Epidermal melanocyte (primary cell): ENCODE results near the gene ZNF544.
"Not testable (repeated sequence)": the region's sequence is repeated elsewhere in the genome, so short reads cannot be mapped to it uniquely, and the experiment has no call there.

Experiments
- DNase-seq: peaks from one replicate; pipeline ENCODE4 v3.0.0; 2011; ENCODE audit warnings: low spot score; ENCODE audit not compliant: insufficient read length

Gene ZNF544

GRCh38 chr19:58252102-58252685 lies 23.5 kb downstream of the ZNF544 start:
- DNase-seq, result no peak

DNA sequence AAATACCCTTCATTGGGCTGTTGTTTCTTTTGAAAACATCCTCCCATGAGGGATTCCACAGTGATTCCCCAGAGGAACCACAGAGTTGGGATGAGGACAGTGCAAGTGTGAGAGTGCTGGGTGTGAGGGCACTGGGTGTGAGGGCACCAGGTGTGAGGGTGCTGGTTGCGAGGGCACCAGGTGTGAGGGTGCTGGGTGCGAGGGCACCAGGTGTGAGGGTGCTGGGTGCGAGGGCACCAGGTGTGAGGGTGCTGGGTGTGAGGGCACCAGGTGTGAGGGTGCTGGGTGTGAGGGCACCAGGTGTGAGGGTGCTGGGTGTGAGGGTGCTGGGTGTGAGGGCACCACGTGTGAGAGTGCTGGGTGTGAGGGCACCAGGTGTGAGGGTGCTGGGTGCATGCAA lies 29.5 kb downstream of the ZNF544 start:
- not testable (repeated sequence) for DNase-seq

DNA sequence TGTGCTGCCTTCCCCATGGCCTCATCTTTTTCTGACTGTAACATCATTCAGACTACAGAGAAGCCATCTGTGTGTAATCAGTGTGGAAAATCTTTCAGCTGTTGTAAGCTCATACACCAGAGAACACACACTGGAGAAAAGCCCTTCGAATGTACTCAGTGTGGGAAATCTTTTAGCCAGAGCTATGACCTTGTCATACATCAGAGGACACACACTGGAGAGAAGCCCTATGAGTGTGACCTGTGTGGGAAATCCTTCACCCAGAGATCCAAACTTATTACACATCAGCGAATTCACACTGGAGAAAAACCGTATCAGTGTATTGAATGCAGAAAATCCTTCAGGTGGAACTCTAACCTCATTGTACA lies 32.9 kb downstream of the ZNF544 start:
- DNase-seq, result no peak

DNA sequence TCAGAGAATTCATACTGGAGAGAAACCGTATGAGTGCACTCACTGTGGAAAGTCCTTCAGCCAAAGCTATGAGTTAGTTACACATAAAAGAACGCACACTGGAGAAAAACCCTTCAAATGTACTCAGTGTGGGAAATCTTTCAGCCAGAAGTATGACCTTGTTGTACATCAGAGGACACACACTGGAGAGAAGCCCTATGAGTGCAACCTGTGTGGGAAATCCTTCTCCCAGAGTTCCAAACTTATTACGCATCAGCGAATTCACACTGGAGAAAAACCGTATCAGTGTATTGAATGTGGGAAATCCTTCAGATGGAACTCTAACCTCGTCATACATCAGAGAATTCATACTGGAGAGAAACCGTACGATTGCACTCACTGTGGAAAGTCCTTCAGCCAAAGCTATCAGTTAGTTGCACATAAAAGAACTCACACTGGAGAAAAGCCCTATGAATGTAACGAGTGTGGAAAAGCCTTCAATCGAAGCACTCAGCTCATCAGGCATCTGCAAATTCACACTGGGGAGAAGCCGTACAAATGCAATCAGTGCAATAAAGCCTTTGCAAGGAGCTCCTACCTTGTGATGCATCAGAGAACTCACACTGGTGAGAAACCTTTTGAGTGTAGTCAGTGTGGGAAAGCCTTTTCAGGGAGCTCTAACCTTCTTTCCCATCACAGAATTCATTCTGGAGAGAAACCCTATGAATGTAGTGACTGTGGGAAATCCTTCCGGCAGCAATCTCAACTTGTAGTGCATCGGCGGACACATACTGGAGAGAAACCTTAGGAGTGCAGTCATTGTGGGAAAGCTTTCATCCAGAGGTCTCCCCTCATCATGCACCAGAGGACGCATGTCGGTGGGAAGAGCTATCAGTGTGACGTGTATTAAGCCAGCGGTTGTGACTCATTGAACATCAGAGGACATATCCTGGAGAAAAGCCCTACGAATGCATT lies 33.5 kb downstream of the ZNF544 start:
- no peak for DNase-seq

DNA sequence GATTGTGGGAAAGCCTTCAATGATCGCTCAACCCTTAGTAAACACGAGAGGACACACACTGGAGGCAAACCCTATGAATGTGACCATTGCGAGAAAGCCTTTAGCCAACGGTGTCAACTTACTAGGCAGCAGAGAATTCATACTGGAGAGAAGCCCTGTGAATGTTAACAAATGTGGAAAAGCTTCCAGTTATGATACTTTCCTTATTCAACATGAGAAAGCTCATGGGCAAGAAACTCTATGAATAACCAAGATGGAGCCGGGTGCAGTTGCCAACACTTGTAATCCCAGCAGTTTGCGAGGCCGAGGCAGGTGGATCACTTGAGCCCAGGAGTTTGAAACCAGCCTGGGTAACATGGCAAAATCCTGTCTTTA lies 34.2 kb downstream of the ZNF544 start:
- no peak for DNase-seq

DNA sequence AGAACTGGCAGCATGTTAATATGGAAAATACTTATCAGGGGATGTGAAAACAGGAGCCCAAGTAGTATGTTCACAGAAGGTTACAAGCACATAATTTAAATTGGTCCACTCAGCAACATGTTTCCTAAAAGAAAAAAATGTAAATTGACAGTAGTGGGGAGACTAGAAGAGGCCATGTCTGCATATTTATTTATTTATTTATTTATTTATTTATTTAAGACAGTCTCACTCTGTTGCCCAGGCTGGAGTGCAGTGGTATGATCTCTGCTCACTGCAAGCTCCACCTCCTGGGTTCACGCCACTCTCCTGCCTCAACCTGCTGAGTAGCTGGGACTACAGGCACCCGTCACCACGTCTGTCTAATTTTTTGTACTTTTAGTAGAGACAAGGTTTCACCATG lies 36.4 kb downstream of the ZNF544 start:
- no peak for DNase-seq

DNA sequence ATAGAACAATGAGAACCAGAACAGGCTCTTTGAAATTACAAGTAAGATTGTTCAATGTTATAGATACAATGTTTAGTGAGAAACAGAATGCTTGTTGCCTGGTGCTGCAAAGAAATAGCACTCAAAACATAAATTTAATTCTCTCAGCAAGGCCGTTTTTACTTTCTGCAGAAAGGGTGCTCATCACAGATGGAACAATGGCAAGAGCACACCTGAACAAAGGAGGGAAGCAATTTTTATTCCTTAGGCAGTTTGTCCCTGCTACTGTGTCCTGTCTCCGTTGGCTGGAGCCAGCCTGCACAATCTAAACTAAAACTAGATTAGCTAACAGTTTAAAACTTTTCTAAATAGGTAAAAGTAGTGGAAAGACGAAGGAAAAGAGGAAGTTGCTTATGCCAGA lies 39.6 kb downstream of the ZNF544 start:
- no peak for DNase-seq

- DNase-seq, result no peak
Measured at GRCh38 chr19:58274771-58275201, 46.1 kb downstream of the ZNF544 start.

DNA sequence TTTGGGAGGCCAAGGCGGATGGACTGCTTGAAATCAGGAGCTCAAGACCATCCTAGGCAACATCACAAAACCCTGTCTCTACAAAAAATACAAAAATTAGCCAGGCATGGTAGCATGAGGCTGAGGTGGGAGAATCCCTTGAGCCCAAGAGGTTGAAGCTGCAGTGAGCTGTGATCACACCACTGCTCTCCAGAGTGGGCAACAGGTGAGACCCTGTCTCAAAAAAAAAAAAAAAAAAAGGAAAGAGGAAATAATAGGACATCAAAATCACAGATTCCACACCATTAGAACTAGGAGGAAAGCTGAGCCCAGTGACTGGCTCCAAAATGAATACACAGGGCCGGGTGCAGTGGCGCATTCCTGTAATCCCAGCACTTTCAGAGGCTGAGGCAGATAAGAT lies 46.9 kb downstream of the ZNF544 start:
- no peak for DNase-seq

DNA sequence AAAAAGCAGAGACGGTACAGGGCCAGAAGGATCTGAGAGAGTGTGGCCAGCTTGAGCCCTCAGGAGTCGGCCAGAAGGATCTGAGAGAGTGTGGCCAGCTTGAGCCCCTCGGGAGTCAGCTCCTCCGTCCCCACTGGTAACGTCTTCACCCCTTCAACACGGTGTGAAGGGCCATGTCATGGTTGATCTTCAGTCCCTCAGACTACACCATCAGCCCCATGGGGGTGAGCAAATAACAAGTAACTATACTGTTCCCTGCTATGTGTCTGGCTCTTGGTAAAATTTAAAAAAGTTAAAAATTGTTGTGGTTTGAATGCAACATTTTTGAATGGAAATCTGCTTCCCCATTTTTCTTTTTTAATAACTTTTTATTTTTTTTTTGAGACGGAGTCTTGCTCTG lies 48.5 kb downstream of the ZNF544 start:
- DNase-seq, result no peak

GRCh38 chr19:58277748-58278540 lies 49.2 kb downstream of the ZNF544 start:
- no peak for DNase-seq

DNA sequence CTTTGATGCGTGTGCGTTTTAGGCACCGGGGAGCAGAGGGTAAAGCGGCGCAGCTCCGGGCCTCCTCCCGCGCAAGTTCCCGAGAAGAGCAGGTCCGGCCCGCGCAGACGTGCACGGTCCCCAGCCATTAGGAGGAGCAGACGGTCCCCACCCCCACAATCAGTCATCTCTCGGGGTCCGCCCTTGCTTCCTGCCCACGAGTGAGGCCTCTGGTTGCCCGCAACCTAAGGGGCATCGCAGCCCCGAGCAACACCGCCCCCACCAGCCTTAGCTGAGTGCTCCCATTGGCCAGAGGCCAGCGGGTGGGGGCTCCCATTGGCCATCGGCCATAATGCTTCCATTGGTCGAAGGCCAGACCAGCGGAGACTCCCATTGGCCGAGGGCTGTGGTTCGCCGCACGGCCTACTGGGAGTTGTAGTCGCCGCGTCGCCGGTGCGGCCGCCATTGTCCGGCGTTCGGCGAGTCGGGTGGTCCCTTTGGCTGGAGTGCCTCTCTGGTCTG lies 49.9 kb downstream of the ZNF544 start, which contains the start of gene ZNF8:
Gene ZNF8, plus strand, starts transcription at position 415 of the 501 bp plus-strand sequence. CDS start 127 bp downstream, outside the sequence.
- DNase-seq, result peak; percentile 99

- no peak for DNase-seq
Measured at GRCh38 chr19:58279042-58279924, 50.6 kb downstream of the ZNF544 start.

GRCh38 chr19:58279925-58280316 lies 51.2 kb downstream of the ZNF544 start:
- DNase-seq, result no peak

DNA sequence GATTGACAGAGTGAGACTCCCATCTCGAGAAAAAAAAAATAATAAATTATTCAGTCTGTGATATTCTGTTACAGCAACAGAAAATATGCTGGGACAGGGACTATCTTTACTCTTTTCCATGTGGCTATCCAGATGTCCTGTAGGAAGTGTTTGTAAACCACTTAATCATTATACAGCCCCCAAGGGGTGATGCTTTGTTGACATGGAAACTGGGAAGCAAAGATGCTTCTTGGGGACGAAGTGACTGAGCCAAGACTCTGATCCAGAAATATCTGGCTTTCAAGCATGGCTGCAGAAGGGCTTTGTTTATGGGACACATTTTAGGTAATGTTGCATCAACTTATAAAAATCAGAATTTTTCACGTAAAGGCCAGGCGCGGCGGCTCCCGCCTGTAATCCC lies 55.5 kb downstream of the ZNF544 start:
- DNase-seq, result no peak

DNA sequence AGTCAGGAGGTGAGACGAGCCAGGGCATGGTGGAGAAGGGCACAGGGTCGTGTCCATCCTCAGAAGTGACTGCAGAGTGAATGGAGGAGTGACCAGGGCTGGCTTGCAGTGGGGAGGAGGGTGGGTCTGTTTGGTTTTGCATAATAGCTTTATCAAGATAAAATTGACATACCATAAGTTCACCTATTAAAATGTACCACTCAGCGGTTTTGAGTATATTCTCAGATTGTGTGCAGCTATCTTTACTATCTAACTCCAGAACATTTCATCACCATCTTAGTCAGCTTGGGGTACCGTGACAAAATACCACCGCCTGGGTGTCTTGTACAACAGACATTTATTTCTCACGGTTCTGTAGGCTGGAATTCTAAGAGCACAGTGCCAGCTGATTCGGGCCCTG lies 63.2 kb downstream of the ZNF544 start:
- no peak for DNase-seq

DNA sequence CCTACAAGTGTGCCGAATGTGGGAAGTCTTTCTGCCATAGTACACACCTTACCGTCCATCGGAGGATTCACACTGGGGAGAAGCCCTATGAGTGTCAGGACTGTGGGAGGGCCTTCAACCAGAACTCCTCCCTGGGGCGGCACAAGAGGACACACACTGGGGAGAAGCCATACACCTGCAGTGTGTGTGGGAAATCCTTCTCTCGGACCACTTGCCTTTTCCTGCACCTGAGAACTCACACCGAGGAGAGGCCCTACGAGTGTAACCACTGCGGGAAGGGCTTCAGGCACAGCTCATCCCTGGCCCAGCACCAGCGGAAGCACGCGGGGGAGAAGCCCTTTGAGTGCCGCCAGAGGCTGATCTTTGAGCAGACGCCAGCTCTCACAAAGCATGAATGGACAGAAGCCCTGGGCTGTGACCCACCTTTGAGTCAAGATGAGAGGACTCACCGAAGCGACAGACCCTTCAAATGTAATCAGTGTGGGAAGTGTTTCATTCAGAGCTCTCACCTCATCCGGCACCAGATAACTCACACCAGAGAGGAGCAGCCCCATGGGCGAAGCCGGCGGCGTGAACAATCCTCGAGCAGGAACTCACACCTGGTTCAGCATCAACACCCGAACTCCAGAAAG lies 66.1 kb downstream of the ZNF544 start:
- DNase-seq, result no peak

DNA sequence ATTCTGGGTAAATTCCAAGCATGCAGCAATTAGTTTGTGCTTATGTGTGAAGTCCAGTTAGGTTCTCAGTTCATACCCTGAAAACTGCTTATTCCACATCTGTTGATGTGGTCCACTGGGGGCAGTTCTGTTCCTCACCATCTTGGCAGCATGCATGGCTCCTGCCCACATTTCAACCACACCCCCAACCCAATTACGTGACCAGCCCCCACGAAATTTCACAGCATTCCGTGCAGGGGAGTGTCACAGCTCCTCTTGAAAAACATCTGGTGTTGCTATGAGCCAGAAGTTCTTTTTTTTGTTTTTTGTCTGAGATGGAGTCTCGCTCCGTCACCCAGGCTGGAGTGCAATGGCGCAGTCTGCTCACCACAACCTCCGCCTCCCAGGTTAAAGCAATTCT lies 67.4 kb downstream of the ZNF544 start:
- no peak for DNase-seq

DNA sequence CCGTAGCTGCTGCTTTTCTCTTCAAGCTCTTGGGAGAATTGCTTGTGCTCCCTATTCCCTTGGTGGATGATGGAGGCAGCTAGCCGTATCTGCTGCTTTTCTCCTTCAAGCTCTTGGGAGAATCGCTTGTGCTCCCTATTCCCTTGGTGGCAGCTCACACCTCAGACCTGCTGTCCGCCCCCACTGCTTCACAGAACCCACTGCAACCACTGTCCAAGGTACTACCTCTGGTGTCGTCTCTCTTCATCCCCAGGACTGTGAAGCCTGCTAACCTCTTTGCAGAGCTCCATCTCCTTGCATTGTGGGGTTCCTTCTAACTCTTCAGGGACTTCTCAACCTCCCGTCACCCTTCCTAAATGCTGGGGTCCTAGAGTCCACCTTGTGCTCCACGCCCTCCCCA lies 71.9 kb downstream of the ZNF544 start:
- DNase-seq, result no peak

- DNase-seq, result no peak
Measured at GRCh38 chr19:58304255-58304654, 75.5 kb downstream of the ZNF544 start.

GRCh38 chr19:58304748-58305064 lies 76.0 kb downstream of the ZNF544 start:
- DNase-seq, result no peak
